HT1080 (cell line): ENCODE measurements around the gene CDC42EP4. TPM values are rescaled to one million over a fixed set of nuclear protein-coding genes. Genes with fewer than 3 reads are reported as not detected.

Experiments used
- DNase-seq: peaks from one replicate; pipeline ENCODE4 v3.0.0-alpha.2; 2015; ENCODE audit warnings: low read depth
- polyA plus RNA-seq, 2 experiments: library from polyadenylated mRNA; depleted of rRNA; stranded (reverse); fragments of >200 nt; gene quantifications; 2 replicates each; pipeline ENCODE4 v1.2.3, GENCODE V29; 2015
- total RNA-seq: library from RNA; depleted of rRNA; stranded (reverse); fragments of >200 nt; shearing (Covaris generic); gene quantifications from 2 replicates; pipeline ENCODE4 v1.2.3, GENCODE V29; 2014; rRNA removed

The CDC42EP4 gene, protein sequence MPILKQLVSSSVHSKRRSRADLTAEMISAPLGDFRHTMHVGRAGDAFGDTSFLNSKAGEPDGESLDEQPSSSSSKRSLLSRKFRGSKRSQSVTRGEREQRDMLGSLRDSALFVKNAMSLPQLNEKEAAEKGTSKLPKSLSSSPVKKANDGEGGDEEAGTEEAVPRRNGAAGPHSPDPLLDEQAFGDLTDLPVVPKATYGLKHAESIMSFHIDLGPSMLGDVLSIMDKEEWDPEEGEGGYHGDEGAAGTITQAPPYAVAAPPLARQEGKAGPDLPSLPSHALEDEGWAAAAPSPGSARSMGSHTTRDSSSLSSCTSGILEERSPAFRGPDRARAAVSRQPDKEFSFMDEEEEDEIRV
- 27.2 and 37.0 TPM in 2 replicates for total RNA-seq
- polyA plus RNA-seq (2015; cell fraction: cytosol; rRNA removed), result 29.5 and 32.4 TPM in 2 replicates
- 14.0 and 16.8 TPM in 2 replicates for polyA plus RNA-seq (2015; cell fraction: nucleus; rRNA removed)

DNA sequence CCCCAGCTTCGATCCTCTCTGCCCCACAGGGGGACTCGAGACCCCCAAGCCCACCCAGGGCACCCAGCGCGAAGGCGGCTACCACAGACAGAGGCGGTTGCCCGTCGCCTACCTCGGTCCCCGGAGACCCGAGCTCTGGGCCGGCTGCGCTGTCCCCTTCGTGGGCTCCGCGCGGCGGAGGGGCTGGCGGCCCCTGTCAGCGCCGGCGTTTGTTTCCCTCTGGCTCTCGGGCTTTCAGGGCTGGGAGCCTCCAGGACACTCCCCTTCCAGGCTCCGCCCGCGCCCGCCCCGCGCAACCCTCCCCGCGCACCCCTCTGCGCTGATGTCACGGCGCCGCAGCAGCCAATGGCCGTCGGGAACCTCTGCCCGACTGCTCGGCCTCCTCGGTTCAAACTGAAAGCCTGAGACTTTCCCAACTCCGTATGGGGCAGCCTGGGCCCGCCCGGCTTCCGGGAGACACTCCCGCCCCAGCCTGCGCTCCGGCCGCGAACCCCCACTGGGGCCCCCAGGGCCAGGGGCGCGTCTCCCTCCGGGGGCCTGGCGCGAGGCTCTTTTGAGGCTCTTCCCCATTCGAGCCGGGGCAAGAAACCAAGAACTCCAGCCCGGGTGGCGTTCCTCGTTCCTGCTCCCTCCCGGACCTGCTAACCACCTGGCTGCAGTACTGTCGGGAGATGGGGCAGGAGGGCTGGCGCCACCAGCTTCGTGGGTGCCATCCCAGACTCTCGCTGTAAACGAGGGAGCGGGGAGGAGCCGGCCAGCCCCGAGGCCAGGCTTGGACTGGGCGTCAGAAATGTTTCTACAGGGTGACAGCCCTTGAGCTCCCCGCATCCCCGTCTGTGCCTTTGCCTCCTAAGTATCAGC lies at the start of gene CDC42EP4:
TSS of gene CDC42EP4 (minus strand) at position 221 of the 861 bp plus-strand sequence. CDS start 25,501 bp downstream, outside the sequence.
- peak; percentile 92 for DNase-seq

DNA sequence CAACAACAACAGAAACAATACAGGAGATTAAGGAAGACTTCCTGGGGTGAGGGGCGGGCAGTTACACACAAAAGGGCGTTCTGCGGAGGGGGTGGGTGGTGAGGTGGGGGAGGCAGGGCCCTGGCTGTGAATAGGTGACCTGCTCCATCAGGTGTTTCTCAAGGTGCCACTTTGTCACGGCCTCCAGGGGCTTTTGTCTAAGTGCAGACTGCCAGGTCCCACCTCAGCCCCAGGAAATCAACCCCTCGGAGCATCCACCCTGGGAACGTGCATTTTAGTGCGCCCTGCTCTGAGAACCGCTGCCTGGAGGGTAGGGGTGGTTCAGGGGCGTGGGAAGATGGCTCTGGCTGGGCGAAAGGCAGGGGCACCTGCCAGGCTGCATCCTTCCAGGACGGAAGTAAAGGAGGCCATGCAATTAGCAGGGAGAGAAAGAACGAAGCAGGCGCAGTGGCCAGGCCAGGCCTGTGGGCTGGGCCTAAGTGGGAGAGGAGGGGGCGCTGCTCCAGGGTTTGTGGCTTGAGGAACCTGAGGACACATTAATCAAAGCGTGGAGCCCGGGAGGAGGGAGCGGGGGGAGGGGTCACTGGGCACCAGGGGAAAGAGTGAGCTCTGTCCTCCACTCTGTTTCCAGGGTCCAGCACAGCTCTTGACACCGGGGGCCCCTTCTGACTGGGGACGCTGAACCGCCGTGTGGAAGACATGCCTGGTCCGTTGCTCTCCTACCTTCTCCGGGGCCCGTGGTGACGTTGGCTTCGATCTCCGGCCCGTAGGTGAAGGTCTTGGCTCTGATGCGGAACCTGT lies 49.4 kb upstream of the CDC42EP4 start:
- DNase-seq, result no peak

DNA sequence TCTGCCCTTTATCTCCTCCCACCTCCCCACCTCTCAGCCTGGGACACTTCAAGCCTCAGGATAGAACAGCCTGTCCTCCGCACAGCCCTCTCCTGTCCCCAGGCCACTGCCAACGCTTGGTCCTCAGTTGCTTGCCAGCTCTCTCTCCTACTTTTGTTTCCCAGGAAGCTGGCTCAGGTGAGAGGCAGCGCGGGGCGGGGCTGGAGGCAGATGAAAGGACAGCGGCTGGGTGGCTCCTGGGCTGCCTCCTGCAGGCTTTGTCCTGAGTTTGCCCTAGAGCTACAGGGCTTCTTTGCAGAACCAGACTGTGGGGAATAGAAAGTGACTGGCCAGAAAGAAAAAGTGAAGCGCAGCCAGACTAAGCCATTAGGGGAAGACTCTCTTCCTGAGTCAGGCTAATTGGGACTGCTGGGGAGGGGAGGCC lies 48.2 kb upstream of the CDC42EP4 start:
- DNase-seq, result no peak

DNA sequence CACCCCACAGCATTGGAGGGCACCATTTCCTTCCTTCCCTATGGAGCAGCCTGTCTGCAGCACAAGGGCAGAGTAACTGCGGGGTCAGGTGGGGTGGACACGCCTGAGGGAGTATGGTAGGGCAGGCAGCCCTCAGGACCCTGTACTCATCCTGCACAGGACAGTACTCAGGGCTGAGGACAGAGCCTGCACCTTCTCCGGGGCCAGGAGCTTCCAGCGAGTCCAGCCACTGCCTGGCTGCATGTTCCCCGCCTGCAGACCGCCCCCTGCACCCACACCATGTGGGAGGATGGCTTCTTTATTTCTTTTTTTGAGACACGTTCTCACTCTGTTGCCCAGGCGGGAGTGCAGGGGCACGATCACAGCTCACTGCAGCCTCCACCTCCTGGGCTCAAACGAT lies 47.6 kb upstream of the CDC42EP4 start:
- no peak for DNase-seq

DNA sequence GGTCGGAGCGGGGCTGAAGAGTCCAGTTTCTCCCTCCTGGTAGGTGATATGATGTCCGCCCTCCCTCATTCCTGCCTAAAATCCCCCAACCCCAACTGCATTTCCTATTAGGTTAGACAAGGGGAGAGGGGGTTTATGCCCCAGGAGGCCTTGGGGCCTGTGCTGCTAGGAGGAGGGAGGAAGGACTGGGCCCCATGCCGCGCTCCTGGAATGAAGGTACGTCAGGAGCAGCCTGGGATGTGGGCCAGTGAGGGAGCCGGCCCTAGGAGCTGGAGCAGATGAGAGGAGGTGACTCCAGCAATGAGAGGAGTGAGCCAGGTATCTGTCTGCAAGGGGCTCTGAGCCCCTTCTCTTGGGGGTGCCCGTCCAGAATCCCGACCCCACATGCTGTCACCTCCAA lies 46.9 kb upstream of the CDC42EP4 start:
- no peak for DNase-seq

DNA sequence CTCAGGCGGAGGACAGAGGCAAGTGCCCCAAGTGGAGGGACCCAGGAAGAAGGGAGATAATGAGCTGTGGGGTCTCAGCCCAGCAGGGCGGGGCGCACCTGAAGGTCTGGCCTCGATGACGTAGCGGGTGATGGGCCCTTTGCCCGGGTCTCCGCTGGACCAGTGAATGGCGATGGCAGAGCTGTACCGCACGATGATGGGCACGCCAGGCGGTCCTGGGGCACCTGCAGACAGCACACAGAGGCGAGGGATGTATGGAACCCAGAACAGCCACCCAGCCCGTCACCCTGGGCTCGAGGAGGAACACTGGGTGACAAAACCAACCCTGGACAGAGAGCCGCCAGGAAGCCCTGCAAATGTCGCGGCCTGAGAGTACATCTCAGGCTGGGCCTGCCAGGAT lies 46.2 kb upstream of the CDC42EP4 start:
- no peak for DNase-seq

DNA sequence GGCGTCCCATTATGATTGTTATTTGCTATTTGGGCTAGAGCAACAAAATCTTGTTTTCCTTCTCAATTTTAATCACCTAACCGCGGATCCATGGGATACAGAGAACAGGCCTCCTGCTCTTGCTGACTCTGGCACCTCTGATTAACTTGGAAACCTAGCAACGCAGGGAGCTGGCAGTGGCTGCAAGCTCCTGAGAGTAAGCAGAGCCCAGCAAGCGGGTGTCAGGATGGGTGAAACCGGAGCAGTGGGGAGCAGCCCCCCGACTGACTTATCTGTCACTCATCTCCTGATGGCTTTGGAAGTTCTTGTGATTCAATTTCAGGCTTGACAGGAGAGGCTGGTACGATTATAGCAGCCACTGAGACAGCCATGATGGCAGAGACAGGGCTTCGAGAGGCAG lies 45.5 kb upstream of the CDC42EP4 start:
- no peak for DNase-seq

DNA sequence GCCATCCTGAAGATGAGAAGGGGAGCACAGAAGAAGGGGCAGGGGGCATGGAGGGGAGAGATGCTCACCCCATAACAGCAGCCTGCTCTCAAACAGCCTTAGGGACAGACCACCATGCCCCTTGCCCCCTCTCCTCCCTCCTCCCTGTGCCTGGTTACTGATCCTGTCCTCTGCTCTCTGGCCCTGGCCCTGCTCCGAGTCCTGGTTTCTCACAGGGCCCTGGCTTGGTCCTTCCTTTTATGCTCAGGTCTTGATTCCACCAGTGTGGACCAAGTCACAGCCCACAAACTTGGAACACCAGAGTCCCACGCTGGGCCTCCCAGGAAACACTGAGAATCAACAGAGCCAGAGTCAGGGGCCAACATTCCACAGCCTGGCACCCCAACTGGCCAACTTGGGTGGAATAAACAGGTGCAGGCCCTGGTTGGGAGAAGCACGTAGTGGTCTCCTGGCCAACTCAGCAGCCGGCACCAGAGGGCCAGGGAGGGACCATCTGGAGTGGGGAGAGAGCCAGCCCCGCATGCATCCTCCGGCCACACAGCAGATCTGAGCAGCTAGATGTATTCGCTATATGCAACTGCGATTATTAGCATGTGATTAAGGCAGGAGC lies 44.9 kb upstream of the CDC42EP4 start:
- no peak for DNase-seq

DNA sequence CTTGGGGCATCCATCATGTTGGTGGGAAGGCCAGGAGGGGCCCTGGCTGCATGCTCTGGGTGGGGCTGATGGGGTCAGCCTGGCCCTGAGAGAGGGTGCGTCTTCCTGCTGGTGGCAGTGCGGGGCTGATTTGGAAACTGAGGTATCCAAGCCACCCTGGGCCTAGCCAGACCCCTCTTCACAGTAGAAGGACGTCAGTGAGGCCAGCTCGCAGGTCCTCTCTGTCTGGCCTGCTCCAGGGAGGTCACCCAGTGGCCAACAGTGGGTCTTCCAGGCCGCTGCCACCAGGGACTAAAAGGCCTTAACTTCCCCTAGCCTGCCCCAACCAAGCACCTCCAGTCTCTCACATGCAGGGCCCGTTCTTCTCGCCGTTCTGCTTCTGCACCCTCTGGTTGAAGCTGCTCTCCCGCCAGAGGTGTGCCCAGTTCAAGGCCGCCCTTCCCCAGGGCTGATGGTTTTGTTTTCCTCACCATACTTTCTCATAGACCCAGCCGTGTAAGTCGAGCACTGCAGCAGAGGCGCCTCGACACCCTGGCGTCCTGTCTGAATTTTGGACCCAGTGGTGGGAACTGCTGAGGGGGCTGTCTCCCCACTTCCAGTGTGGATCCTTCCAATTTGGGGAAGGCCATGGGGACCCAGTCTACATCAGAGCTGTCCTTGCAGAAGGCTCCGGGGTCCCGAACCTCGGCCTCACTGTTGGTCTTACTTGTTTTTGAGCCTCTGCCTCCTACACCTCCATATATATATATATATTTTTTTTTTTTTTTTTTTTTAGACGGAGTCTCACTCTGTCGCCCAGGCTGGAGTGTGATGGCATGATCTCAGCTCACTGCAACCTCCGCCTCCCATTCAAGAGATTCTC lies 42.9 kb upstream of the CDC42EP4 start:
- DNase-seq, result no peak

DNA sequence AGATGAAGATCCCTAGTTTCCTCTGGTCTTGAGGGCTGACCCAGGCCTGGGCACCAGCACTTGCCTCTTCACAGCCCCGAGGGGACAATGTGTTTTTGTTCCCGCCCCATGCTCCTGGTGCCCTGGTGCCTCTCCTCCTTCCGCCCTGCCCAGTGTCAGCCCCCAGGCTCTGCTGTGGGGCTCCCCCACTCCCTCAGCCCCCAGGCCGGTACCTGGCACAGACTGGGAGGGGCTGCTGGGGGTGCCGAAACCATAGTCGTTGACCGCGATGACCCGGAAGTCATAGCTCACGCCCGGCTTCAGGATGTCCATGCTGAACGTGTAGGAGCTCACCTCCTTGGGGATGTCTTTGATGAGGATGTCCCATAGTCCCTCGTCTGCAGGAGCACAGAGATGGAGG lies 40.5 kb upstream of the CDC42EP4 start:
- DNase-seq, result no peak

DNA sequence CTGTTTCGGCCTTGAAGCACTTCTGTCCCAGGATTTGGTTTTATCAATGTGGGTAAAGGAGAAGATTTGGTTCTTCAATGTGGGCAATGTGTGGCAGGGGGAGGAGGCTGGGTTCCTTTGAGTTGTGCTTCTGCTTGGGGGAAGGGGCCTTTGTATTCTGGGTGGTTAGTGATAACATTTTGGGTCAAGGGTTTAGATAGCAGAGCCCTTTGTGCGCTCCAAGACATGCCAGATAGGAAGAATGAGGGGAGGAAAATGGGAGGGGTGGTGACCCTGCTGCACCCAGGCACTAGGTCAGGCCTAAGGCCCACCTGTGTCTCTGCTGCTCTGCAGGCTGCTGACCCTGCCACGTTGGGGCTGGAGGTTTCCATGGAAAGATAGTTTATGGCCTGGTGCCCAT lies 40.0 kb upstream of the CDC42EP4 start:
- DNase-seq, result no peak

DNA sequence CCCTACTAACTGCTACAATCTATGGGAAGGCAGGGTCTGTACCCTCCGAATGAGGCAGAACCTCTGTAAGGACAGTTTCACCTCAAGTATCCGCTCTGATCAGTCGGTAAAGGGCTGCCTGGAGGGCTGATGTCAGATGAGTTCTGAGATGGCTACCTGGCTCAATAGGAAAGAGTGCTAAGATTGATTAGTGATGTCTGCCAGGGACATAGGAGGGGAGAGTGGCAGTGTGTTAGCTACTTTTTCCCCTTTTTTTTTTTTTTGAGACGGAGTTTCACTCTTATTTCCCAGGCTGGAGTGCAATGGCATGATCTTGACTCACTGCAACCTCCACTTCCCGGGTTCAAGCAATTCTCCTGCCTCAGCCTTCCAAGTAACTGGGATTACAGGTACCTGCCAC lies 39.1 kb upstream of the CDC42EP4 start:
- DNase-seq, result no peak

DNA sequence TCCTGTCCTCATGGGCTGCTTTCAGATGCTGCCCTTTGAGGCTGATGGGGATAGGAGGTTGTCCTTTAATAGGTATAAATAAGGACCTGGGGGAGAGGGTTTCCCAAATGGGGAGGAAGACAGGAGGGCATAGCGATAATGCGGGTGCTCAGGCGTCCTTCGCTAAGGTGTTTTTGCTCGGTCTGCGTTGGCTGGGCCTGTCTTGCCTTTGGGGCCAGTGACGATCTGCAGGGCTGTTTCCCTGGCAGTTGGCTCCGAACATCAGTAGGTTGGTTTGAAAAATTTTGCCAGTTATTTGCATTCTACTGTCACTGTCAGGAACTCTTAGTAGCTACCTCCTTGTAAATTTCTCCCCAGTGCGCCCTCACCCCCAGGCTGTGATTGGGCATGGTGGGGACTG lies 37.8 kb upstream of the CDC42EP4 start:
- no peak for DNase-seq

DNA sequence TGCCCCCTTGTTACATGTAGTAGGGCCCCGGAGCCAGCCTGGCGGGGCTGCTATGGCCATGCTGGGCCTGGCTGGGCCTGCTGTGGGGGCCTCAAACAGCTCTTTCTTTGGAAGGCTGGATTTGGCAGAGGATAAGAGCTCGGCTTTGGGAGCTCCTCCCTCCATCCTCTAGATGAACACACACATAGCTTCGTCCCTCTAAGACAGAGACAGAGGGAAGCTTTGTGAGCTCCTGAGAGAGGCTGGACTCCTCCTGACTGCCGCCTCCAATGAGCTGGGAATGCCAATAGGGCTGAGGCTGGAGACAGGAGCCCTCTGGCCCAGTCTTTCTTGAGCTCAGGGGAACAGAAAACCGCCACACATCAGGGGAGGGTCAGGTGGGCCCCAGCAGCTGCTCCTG lies 37.3 kb upstream of the CDC42EP4 start:
- no peak for DNase-seq

DNA sequence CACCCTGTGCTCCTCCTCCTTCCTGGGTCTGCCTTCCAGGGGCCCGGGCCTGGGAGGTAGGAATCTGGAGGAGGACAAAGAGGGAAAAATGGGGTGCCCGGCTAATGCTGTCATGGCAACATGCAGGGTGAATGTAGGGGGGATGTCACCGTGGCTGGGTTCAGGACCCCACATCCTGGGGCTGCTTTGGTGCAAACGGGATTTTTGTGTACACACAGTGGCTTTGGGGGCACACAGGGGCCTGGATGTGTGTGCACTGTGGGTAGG lies 37.0 kb upstream of the CDC42EP4 start:
- DNase-seq, result no peak

DNA sequence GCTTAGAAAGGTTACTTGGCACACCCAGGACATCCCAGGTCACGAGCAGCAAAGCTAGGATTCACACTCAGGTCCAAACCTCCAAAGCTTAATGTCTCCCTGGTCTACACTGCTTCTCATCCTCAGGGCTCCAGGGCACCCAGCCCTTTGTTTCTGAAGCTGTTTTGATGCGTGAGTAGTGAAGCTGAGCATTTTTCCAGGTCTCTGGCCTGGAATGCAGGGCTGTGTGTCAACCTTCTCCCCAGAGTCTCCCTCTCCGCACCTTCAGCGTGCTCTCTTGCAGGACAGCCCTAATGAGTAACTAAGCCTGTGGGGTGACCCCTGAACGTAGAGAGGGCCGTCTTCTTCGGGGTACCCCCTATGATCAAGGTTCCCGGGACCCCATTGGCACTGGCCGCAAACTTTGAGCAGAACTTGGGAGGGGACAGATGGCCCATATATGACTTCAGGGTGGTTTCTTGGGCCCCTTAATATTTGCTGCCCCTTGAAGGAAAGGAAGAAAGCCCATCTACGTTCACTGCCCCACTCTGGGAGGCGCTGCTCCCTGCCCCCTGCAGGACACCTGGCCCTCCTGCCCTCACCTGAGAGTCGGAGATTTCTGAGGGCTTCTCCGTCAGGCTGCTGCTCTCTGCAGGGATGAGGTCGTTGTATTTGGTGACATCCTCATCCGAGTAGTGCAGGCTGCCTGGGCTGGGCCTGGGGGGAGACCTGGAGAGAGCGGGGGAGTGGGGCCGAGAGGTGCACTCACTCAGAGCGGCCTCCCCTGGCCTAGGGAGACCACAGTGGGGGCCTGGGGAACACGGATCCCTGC lies 36.4 kb upstream of the CDC42EP4 start:
- DNase-seq, result no peak

DNA sequence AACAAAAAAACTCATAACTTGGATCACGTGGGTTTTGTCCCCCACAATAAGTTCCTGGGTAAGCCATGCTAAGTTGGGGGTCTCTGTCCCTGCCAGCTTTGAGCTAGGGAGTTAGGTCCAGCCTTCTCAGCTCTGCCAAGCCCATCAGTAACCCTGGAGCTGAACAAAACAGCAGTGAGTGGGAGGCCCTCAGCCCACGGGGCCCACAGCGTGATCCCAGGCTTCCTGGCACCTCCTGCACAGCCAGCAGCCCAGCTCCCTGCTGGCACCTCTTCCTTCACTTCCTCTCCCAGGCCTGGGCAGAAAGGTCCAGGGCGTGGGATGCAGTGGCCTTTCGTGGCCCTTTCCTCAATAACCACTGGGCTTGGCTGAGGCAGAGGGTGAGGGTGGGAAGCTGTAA lies 35.5 kb upstream of the CDC42EP4 start:
- no peak for DNase-seq

DNA sequence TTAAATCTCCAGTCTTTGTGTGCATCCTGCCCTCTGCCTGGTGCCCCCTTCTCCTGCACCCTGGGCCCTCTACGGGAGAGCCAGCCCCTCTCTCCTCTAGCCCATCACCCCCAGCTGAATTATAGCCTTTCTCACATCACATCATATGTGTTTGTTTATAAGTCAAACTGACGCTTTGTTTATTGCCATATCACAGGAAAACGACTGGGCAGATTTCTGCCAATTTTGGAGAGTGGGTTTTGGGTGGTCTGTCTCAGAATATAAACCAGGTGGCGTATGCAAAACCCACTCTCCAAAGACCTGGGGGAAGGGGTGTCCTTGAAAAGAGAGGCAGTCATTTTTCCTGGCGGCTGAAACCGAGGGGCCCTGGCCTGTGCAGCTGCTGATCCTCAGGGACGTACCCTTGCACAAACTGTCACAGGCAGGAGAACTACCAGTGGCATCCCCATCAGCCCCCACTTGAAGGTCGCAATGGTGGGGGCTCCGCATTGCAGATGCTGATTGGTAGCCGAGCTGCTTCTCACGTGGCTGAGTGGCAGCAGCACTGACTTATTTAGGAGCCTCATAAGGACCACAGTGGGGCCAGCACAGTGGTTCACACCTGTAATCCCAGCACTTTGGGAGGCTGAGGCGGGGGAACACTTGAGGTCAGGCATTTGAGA lies 34.8 kb upstream of the CDC42EP4 start:
- no peak for DNase-seq
